A172 (cell line): ENCODE results near the gene GHRH. TPM values are rescaled to one million over a fixed set of nuclear protein-coding genes. Genes with fewer than 3 reads are reported as not detected.

Experiments used
- DNase-seq: peaks from one replicate; pipeline ENCODE4 v3.0.0-alpha.2; 2015; ENCODE audit warnings: low spot score
- total RNA-seq: library from RNA; depleted of rRNA; stranded (reverse); fragments of >200 nt; shearing (Covaris generic); gene quantifications from 2 replicates; pipeline ENCODE4 v1.2.3, GENCODE V29; 2014; rRNA removed

Gene GHRH
- not detected in 2 replicates for total RNA-seq

- no peak for DNase-seq
Measured at GRCh38 chr20:37261714-37262113, at the start of gene GHRH. Gene GHRH (minus strand): TSS chr20:37261814. CDS start chr20:37256889, 4,925 bp downstream.

- DNase-seq: no peak
Measured at GRCh38 chr20:37310951-37311350, 49.3 kb upstream of the GHRH start.

- no peak for DNase-seq
Measured at GRCh38 chr20:37309936-37310590, 48.4 kb upstream of the GHRH start.

- no peak for DNase-seq
Measured at GRCh38 chr20:37309290-37309689, 47.7 kb upstream of the GHRH start.

- DNase-seq: no peak
Measured at GRCh38 chr20:37308086-37309050, 46.8 kb upstream of the GHRH start.

GRCh38 chr20:37305839-37306238 is 44.2 kb upstream of the GHRH start:
- DNase-seq: no peak

GRCh38 chr20:37305079-37305478 is 43.5 kb upstream of the GHRH start:
- no peak for DNase-seq

- DNase-seq: no peak
Measured at GRCh38 chr20:37303637-37304036, 42.0 kb upstream of the GHRH start.

- DNase-seq: no peak
Measured at GRCh38 chr20:37302981-37303380, 41.4 kb upstream of the GHRH start.

GRCh38 chr20:37301558-37301957 is 39.9 kb upstream of the GHRH start:
- DNase-seq: no peak

GRCh38 chr20:37301120-37301519 is 39.5 kb upstream of the GHRH start:
- no peak for DNase-seq

- no peak for DNase-seq
Measured at GRCh38 chr20:37299718-37300528, 38.3 kb upstream of the GHRH start.

GRCh38 chr20:37298190-37298939 is 36.8 kb upstream of the GHRH start:
- DNase-seq: no peak

- DNase-seq: peak; percentile 71
Measured at GRCh38 chr20:37297066-37297736, 35.6 kb upstream of the GHRH start.

- no peak for DNase-seq
Measured at GRCh38 chr20:37296371-37296770, 34.8 kb upstream of the GHRH start.

GRCh38 chr20:37295595-37295994 is 34.0 kb upstream of the GHRH start:
- DNase-seq: peak; percentile 59

- DNase-seq: peak; percentile 99
Measured at GRCh38 chr20:37295001-37295400, 33.4 kb upstream of the GHRH start.

GRCh38 chr20:37294262-37294981 is 32.8 kb upstream of the GHRH start:
- no peak for DNase-seq

- DNase-seq: no peak
Measured at GRCh38 chr20:37293301-37293943, 31.8 kb upstream of the GHRH start.

- DNase-seq: no peak
Measured at GRCh38 chr20:37291724-37292126, 30.1 kb upstream of the GHRH start.
